ENCODE data around the gene SMYD3.

SMYD3 gene

GRCh38 chr1:246281195-246281594, 225.9 kb downstream of the SMYD3 start:
- POLR2A ChIA-PET, result no interaction called here
- no peaks in the 10 kb centered on the region for H3K36me3 ChIP-seq (ENCODE audit: control insufficient read depth in 2 of 2, insufficient read depth in 1 of 2, low read length in 2 of 2)

GRCh38 chr1:246280551-246280950, 226.5 kb downstream of the SMYD3 start:
- no peaks in the 10 kb centered on the region for H3K9me3 ChIP-seq (ENCODE audit: control insufficient read depth, insufficient read depth, low read depth, low read length)
- TF ChIP-seq GLIS1 (tag by site-specific recombination; IDR thresholded peaks at IDR 0.05) (no peak), ZNF404 (tag by site-specific recombination; IDR thresholded peaks at IDR 0.05) (no peak)
- CTCF ChIA-PET, result interaction anchor here (0.7 to 1.6 kb wide), 3 partner anchors 91 to 413 kb away, joined by 3 to 5 read pairs (median 3); no protein-coding TSS in a partner anchor

More at GRCh38 chr1:246281195-246281594, 225.9 kb downstream of the SMYD3 start:
- no peaks in the 10 kb centered on the region for H3K4me1 ChIP-seq (ENCODE audit: control insufficient read depth, insufficient read depth, low read length)
- no peak overlapping the region for H3K4me3 ChIP-seq (ENCODE audit: low read depth, low read length)
- no peaks in the 10 kb centered on the region for H3K9me3 ChIP-seq (ENCODE audit: control insufficient read depth, insufficient read depth, low read depth, low read length)
- CTCF ChIA-PET, result interaction anchor here (0.7 to 1.6 kb wide), 3 partner anchors 92 to 1125 kb away, joined by 3 to 5 read pairs (median 4); no protein-coding TSS in a partner anchor
- no peak overlapping the region for H3K27ac ChIP-seq (ENCODE audit: extremely low read depth, low read depth, low read length)
- TF ChIP-seq ZNF837 (tag by site-specific recombination; IDR thresholded peaks at IDR 0.05), result no peak

GRCh38 chr1:246279402-246279801, 227.7 kb downstream of the SMYD3 start:
- H3K36me3 ChIP-seq (ENCODE audit: control insufficient read depth in 2 of 2, insufficient read depth in 1 of 2, low read length in 2 of 2), result no peaks in the 10 kb centered on the region
- H3K4me1 ChIP-seq (ENCODE audit: control insufficient read depth, insufficient read depth, low read length), result no peaks in the 10 kb centered on the region
- CTCF ChIA-PET, result interaction anchor here (1.6 kb wide), 1 partner anchor 269 kb away, joined by 5 read pairs; no protein-coding TSS in a partner anchor
- H3K27ac ChIP-seq (ENCODE audit: extremely low read depth, low read depth, low read length), result no peak overlapping the region
- no peaks in the 10 kb centered on the region for H3K9me3 ChIP-seq (ENCODE audit: control insufficient read depth, insufficient read depth, low read depth, low read length)
- POLR2A ChIA-PET, result no interaction called here
- H3K4me3 ChIP-seq (ENCODE audit: low read depth, low read length), result no peak overlapping the region
- no peak for TF ChIP-seq ZNF202 (tag by site-specific recombination; IDR thresholded peaks at IDR 0.05; ENCODE audit: borderline replicate concordance)
- no peak for TF ChIP-seq ZNF701 (tag by site-specific recombination; IDR thresholded peaks at IDR 0.05)
- TF ChIP-seq ZNF48 (tag by site-specific recombination; IDR thresholded peaks at IDR 0.05), result no peak
- TF ChIP-seq ZNF510 (tag by site-specific recombination; IDR thresholded peaks at IDR 0.05; ENCODE audit: insufficient replicate concordance), result no peak
- TF ChIP-seq ZNF664 (tag by site-specific recombination; IDR thresholded peaks at IDR 0.05), result no peak
- no peak for TF ChIP-seq ZNF501 (tag by site-specific recombination; IDR thresholded peaks at IDR 0.05)
- TF ChIP-seq ZNF404 (tag by site-specific recombination; IDR thresholded peaks at IDR 0.05), result no peak
- TF ChIP-seq ZFP37 (tag by site-specific recombination; IDR thresholded peaks at IDR 0.05), result no peak
- no peak for TF ChIP-seq ZNF426 (tag by site-specific recombination; IDR thresholded peaks at IDR 0.05)
- TF ChIP-seq ZNF747 (tag by site-specific recombination; IDR thresholded peaks at IDR 0.05), result no peak
- no peak for TF ChIP-seq ZNF791 (tag by site-specific recombination; IDR thresholded peaks at IDR 0.05)
- TF ChIP-seq ZNF223 (tag by site-specific recombination; IDR thresholded peaks at IDR 0.05), result no peak
- no peak for TF ChIP-seq ZNF585B (tag by site-specific recombination; IDR thresholded peaks at IDR 0.05)
- TF ChIP-seq ZNF473 (tag by site-specific recombination; IDR thresholded peaks at IDR 0.05), result no peak
- no peak for TF ChIP-seq ZNF239 (tag by site-specific recombination; IDR thresholded peaks at IDR 0.05)
- no peak for TF ChIP-seq ZNF174 (tag by site-specific recombination; IDR thresholded peaks at IDR 0.05)
- no peak for TF ChIP-seq ZNF449 (tag by site-specific recombination; IDR thresholded peaks at IDR 0.05)

More at GRCh38 chr1:246280551-246280950, 226.5 kb downstream of the SMYD3 start:
- Histone ChIP-seq H3K36me3 (ENCODE audit: control insufficient read depth in 2 of 2, insufficient read depth in 1 of 2, low read length in 2 of 2) (no peaks in the 10 kb centered on the region), H3K4me1 (ENCODE audit: control insufficient read depth, insufficient read depth, low read length) (no peaks in the 10 kb centered on the region), H3K27ac (ENCODE audit: extremely low read depth, low read depth, low read length) (no peak overlapping the region), H3K4me3 (ENCODE audit: low read depth, low read length) (no peak overlapping the region)
- POLR2A ChIA-PET, result no interaction called here

GRCh38 chr1:246278371-246278770, 228.7 kb downstream of the SMYD3 start:
- no peaks in the 10 kb centered on the region for H3K36me3 ChIP-seq (ENCODE audit: control insufficient read depth in 2 of 2, insufficient read depth in 1 of 2, low read length in 2 of 2)
- no peak overlapping the region for H3K4me3 ChIP-seq (ENCODE audit: low read depth, low read length)
- no peaks in the 10 kb centered on the region for H3K9me3 ChIP-seq (ENCODE audit: control insufficient read depth, insufficient read depth, low read depth, low read length)
- ChIA-PET POLR2A (no interaction called here), CTCF (no interaction called here)
- no peak overlapping the region for H3K27ac ChIP-seq (ENCODE audit: extremely low read depth, low read depth, low read length)
- no peaks in the 10 kb centered on the region for H3K4me1 ChIP-seq (ENCODE audit: control insufficient read depth, insufficient read depth, low read length)
- TF ChIP-seq ZNF426 (tag by site-specific recombination; IDR thresholded peaks at IDR 0.05), result no peak
